PC-3 (cell line): Measurements from ENCODE around the gene STK32C. TPM values are rescaled to one million over a fixed set of nuclear protein-coding genes. Genes with fewer than 3 reads are reported as not detected.

Experiments used
- ATAC-seq: fragments of 200-7000 bp; cut with Tn5 transposase; 2 replicates; pipeline ENCODE4 v1.9.1; 2020; ENCODE audit warnings: mild to moderate bottlenecking, moderate library complexity
- BruUV-seq: library from RNA; stranded (reverse); fragments of 400-500 nt; replicated peaks from 2 replicates; lab custom pipeline; 2021; lab: Mats Ljungman, UMichigan
- CTCF ChIA-PET: fragments of 300-600 bp; sonication (Branson Sonifier 250); formaldehyde crosslinking; loops from one replicate; lab custom pipeline; 2022; ENCODE audit warnings: antibody characterized with exemption; lab: Charles Lee
- POLR2A ChIA-PET: fragments of 300-600 bp; sonication (Branson Sonifier 250); formaldehyde crosslinking; loops from one replicate; lab custom pipeline; 2022; ENCODE audit warnings: antibody characterized with exemption; ENCODE audit not compliant: unreplicated experiment; lab: Charles Lee
- DNase-seq: peaks from one replicate; pipeline ENCODE4 v3.0.0-alpha.2; 2015
- H2AFZ ChIP-seq: fragments of 300-600 bp; sonication (generic); 2 replicates; pipeline ENCODE4 v1.6.0; 2016; ENCODE audit warnings: antibody characterized with exemption, low read length
- H3F3A ChIP-seq: fragments of 300-600 bp; sonication (generic); one replicate; pipeline ENCODE4 v1.6.0; 2017; ENCODE audit warnings: antibody characterized with exemption, low read length, control low read depth, mild to moderate bottlenecking; ENCODE audit not compliant: unreplicated experiment
- H3K27ac ChIP-seq: fragments of 300-600 bp; sonication (generic); 2 replicates; pipeline ENCODE4 v1.5.1; 2016; ENCODE audit warnings: mild to moderate bottlenecking, low read length
- H3K27me3 ChIP-seq: fragments of 300-600 bp; sonication (generic); 2 replicates; pipeline ENCODE4 v1.6.1; 2016; ENCODE audit warnings: low read length, mixed read lengths
- H3K36me3 ChIP-seq: fragments of 300-600 bp; sonication (generic); 2 replicates; pipeline ENCODE4 v1.6.1; 2016; ENCODE audit warnings: low read depth, mixed run types, low read length, mixed read lengths
- H3K4me1 ChIP-seq: fragments of 300-600 bp; sonication (generic); 2 replicates; pipeline ENCODE4 v1.5.1; 2016; ENCODE audit warnings: low read length; ENCODE audit not compliant: insufficient read depth
- H3K4me2 ChIP-seq: fragments of 300-600 bp; sonication (generic); 2 replicates; pipeline ENCODE4 v1.6.0; 2016; ENCODE audit warnings: low read length
- H3K4me3 ChIP-seq: fragments of 300-600 bp; sonication (generic); 2 replicates; pipeline ENCODE4 v1.5.1; 2016; ENCODE audit warnings: mild to moderate bottlenecking, low read length, mixed read lengths
- H3K79me2 ChIP-seq: fragments of 300-600 bp; sonication (generic); 2 replicates; pipeline ENCODE4 v1.6.1; 2017; ENCODE audit warnings: low read length, mixed read lengths
- H3K9ac ChIP-seq: fragments of 300-600 bp; sonication (generic); 2 replicates; pipeline ENCODE4 v1.6.0; 2016; ENCODE audit warnings: mild to moderate bottlenecking, low read length
- H3K9me2 ChIP-seq: fragments of 300-600 bp; sonication (generic); replicated peaks from 2 replicates; pipeline ENCODE4 v1.6.1; 2016; ENCODE audit warnings: mixed run types, low read length, mixed read lengths
- H3K9me3 ChIP-seq: fragments of 300-600 bp; sonication (generic); 2 replicates; pipeline ENCODE4 v1.6.1; 2016; ENCODE audit warnings: low read length, mixed read lengths
- H4K20me1 ChIP-seq: fragments of 300-600 bp; sonication (generic); 2 replicates; pipeline ENCODE4 v1.6.1; 2016; ENCODE audit warnings: low read length, mixed read lengths
- CTCF ChIP-seq: fragments of 300-600 bp; sonication (generic); conservative IDR thresholded peaks from 2 replicates; pipeline ENCODE4 v1.5.1; 2017; ENCODE audit warnings: antibody characterized with exemption, low read depth, mild to moderate bottlenecking, low read length
- EZH2 ChIP-seq: fragments of 300-600 bp; sonication (generic); IDR thresholded peaks from one replicate; pipeline ENCODE4 v1.6.1; 2017; ENCODE audit warnings: antibody characterized with exemption, mild to moderate bottlenecking, low read length; ENCODE audit not compliant: unreplicated experiment
- EZH2phosphoT487 ChIP-seq: fragments of 300-600 bp; sonication (generic); IDR thresholded peaks from 2 replicates; pipeline ENCODE4 v1.6.1; 2018; ENCODE audit warnings: mild to moderate bottlenecking, antibody characterized with exemption, low read length, borderline replicate concordance
- intact Hi-C: fragments of 100-400 bp; cut with micrococcal nuclease; formaldehyde crosslinking; loops from 2 replicates; pipeline ENCODE4 v1.9.0; 2023
- total RNA-seq: library from RNA; depleted of rRNA; stranded (reverse); fragments of >200 nt; gene quantifications from 2 replicates; pipeline ENCODE4 v1.2.3, GENCODE V29; 2014

Gene STK32C
- total RNA-seq, 1 experiment from 2014 or later: 28.3 TPM

- no peak for DNase-seq
- Histone ChIP-seq H4K20me1 (no peaks in the 10 kb centered on the region), H2AFZ (no peak overlapping the region), H3K27me3 (no peaks in the 10 kb centered on the region), H3K9me3 (no peaks in the 10 kb centered on the region), H3K36me3 (no peaks in the 10 kb centered on the region; the same call in 1 of the 2 replicates), H3K79me2 (no peaks in the 10 kb centered on the region), H3F3A (no peaks in the 10 kb centered on the region), H3K4me1 (no peaks in the 10 kb centered on the region), H3K4me2 (no peak overlapping the region), H3K9me2 (no peaks in the 10 kb centered on the region), H3K4me3 (no peak overlapping the region), H3K9ac (no peak overlapping the region), H3K27ac (no peak overlapping the region)
- BruUV-seq: no TSS peak
- intact Hi-C loops: no loop called here
- POLR2A ChIA-PET: no interaction called here
- CTCF ChIA-PET: no interaction called here
- no peak for TF ChIP-seq CTCF
- no peak for TF ChIP-seq EZH2phosphoT487
- TF ChIP-seq EZH2: no peak
- no peak for ATAC-seq
These were observed 93.8 kb downstream of the STK32C start for GRCh38 chr10:132213917-132214316.

GRCh38 chr10:132212816-132213215 lies 94.9 kb downstream of the STK32C start:
- no peaks in the 10 kb centered on the region for H3K79me2 ChIP-seq
- no peaks in the 10 kb centered on the region for H4K20me1 ChIP-seq
- H3K27me3 ChIP-seq: no peaks in the 10 kb centered on the region
- H3K9me2 ChIP-seq: no peaks in the 10 kb centered on the region
- H3K9ac ChIP-seq: no peak overlapping the region
- H3K4me3 ChIP-seq: no peak overlapping the region
- H3K4me1 ChIP-seq: no peaks in the 10 kb centered on the region
- no peak overlapping the region for H2AFZ ChIP-seq
- no peak for TF ChIP-seq EZH2phosphoT487
- no peak for TF ChIP-seq CTCF
- no peak for TF ChIP-seq EZH2
- CTCF ChIA-PET: no interaction called here
- no peak for ATAC-seq
- intact Hi-C loops: no loop called here
- BruUV-seq: no TSS peak
- no peak for DNase-seq
- H3K4me2 ChIP-seq: no peak overlapping the region
- H3K27ac ChIP-seq: no peak overlapping the region
- POLR2A ChIA-PET: no interaction called here
- H3F3A ChIP-seq: no peaks in the 10 kb centered on the region
- no peaks in the 10 kb centered on the region; the same call in 1 of the 2 replicates for H3K36me3 ChIP-seq
- no peaks in the 10 kb centered on the region for H3K9me3 ChIP-seq

GRCh38 chr10:132211246-132211645 lies 96.5 kb downstream of the STK32C start:
- Histone ChIP-seq H4K20me1 (no peaks in the 10 kb centered on the region), H3K4me1 (no peaks in the 10 kb centered on the region), H2AFZ (no peak overlapping the region), H3K9ac (no peak overlapping the region), H3K27me3 (no peaks in the 10 kb centered on the region), H3K79me2 (no peaks in the 10 kb centered on the region), H3K9me2 (no peaks in the 10 kb centered on the region), H3K4me2 (no peak overlapping the region), H3K4me3 (no peak overlapping the region), H3K27ac (no peak overlapping the region), H3K9me3 (no peaks in the 10 kb centered on the region), H3F3A (no peaks in the 10 kb centered on the region), H3K36me3 (no peaks in the 10 kb centered on the region; the same call in 1 of the 2 replicates)
- TF ChIP-seq CTCF (no peak), EZH2 (no peak), EZH2phosphoT487 (no peak)
- ChIA-PET POLR2A (no interaction called here), CTCF (no interaction called here)
- intact Hi-C loops: no loop called here
- no TSS peak for BruUV-seq
- ATAC-seq (no peak), DNase-seq (no peak)
